ENCODE measurements around the gene P2RY14. TPM values are rescaled to one million over a fixed set of nuclear protein-coding genes. Genes with fewer than 3 reads are reported as not detected.

The P2RY14 gene
- total RNA-seq, 1 experiment from 2014 or later = not detected

- TF ChIP-seq ZNF425 (CRISPR knock-in tag; conservative IDR thresholded peaks at IDR 0.05) (no peak), ZNF423 (CRISPR knock-in tag; IDR thresholded peaks at IDR 0.05) (no peak), SOX15 (CRISPR knock-in tag; IDR thresholded peaks at IDR 0.05) (no peak), ZNF396 (CRISPR knock-in tag; IDR thresholded peaks at IDR 0.05; ENCODE audit: borderline replicate concordance) (no peak), CTCF (IDR thresholded peaks at IDR 0.05) (no peak)
These were observed 79.5 kb downstream of the P2RY14 start (continued) for GRCh38 chr3:151198849-151199248.

- H3K4me3 Mint-ChIP-seq = no peak overlapping the region
- no peaks in the 10 kb centered on the region for H3K9me3 Mint-ChIP-seq
- DNase-seq (ENCODE audit: low spot score) = no peak
- ChIA-PET CTCF (no interaction called here), POLR2A (interaction anchor here (0.6 kb wide), 1 partner anchor 229 kb away, joined by 3 read pairs; no protein-coding TSS in a partner anchor)
- ATAC-seq = no peak
- TF ChIP-seq GABPB1 (CRISPR knock-in tag; IDR thresholded peaks at IDR 0.05) (peak; percentile 76), ZNF281 (CRISPR knock-in tag; IDR thresholded peaks at IDR 0.05) (no peak)
- no peaks in the 10 kb centered on the region for H3K4me1 Mint-ChIP-seq
- peaks cover 7% of the 10 kb centered on the region for H3K36me3 Mint-ChIP-seq
- H3K27me3 Mint-ChIP-seq (ENCODE audit: low read depth) = no peaks in the 10 kb centered on the region
- no peak overlapping the region for H3K27ac Mint-ChIP-seq
These were observed 80.2 kb downstream of the P2RY14 start for GRCh38 chr3:151197981-151198767.

GRCh38 chr3:151197228-151197627 is 81.1 kb downstream of the P2RY14 start:
- H3K9me3 Mint-ChIP-seq = no peaks in the 10 kb centered on the region
- TF ChIP-seq SP1 (CRISPR knock-in tag; conservative IDR thresholded peaks at IDR 0.05) (no peak), ZNF317 (CRISPR knock-in tag; IDR thresholded peaks at IDR 0.05; ENCODE audit: borderline replicate concordance, low read depth) (no peak), TP53 (CRISPR knock-in tag; IDR thresholded peaks at IDR 0.05) (no peak), ZNF121 (CRISPR knock-in tag; IDR thresholded peaks at IDR 0.05) (no peak), ESRRA (CRISPR knock-in tag; IDR thresholded peaks at IDR 0.05; ENCODE audit: borderline replicate concordance) (no peak), E2F4 (CRISPR knock-in tag; IDR thresholded peaks at IDR 0.05; ENCODE audit: borderline replicate concordance, low read depth) (no peak), ZNF281 (CRISPR knock-in tag; IDR thresholded peaks at IDR 0.05) (no peak), OVOL2 (CRISPR knock-in tag; IDR thresholded peaks at IDR 0.05; ENCODE audit: borderline replicate concordance) (no peak), MAX (CRISPR knock-in tag; IDR thresholded peaks at IDR 0.05) (no peak)
- peaks cover 9% of the 10 kb centered on the region for H3K36me3 Mint-ChIP-seq
- ChIA-PET POLR2A (no interaction called here), CTCF (no interaction called here)
- ATAC-seq (no peak), DNase-seq (ENCODE audit: low spot score) (no peak)
- no peak overlapping the region for H3K4me3 Mint-ChIP-seq
- no peaks in the 10 kb centered on the region for H3K4me1 Mint-ChIP-seq
- no peaks in the 10 kb centered on the region for H3K27me3 Mint-ChIP-seq (ENCODE audit: low read depth)
- H3K27ac Mint-ChIP-seq = no peak overlapping the region
